Right cardiac atrium (tissue), 5 donors: ENCODE data around the gene TTLL11. TPM values are rescaled to one million over a fixed set of nuclear protein-coding genes. Genes with fewer than 3 reads are reported as not detected.

ENCODE experiments used
- ATAC-seq, 2 donors: fragments of 200-7000 bp; cut with Tn5 transposase; one replicate each; pipeline versions ENCODE4 v1.8.0 to v1.9.1; 2020; ENCODE audit warnings: moderate library complexity in 2 of 2, mild to moderate bottlenecking in 1 of 2
- DNase-seq, 3 donors: peaks; one replicate each; pipeline ENCODE4 v3.0.0-alpha.2; 2020
- H3K27ac ChIP-seq: one replicate; pipeline ENCODE4 v1.5.1; 2013; ENCODE audit warnings: mild to moderate bottlenecking, low read length, control low read depth, moderate library complexity
- H3K27me3 ChIP-seq: one replicate; pipeline ENCODE4 v1.6.1; 2013; ENCODE audit not compliant: control insufficient read depth, insufficient read depth
- H3K4me1 ChIP-seq: one replicate; pipeline ENCODE4 v1.6.1; 2013; ENCODE audit warnings: low read length; ENCODE audit not compliant: control insufficient read depth, insufficient read depth
- H3K4me3 ChIP-seq: one replicate; pipeline ENCODE4 v1.5.1; 2013; ENCODE audit warnings: low read length, control low read depth
- H3K9me3 ChIP-seq: one replicate; pipeline ENCODE4 v1.6.1; 2013; ENCODE audit warnings: low read length; ENCODE audit not compliant: control insufficient read depth
- WGBS: extraction: QIAGEN DNeasy Blood & Tissue Kit; methylation state at CpG from one replicate; pipeline ENCODE4 v1.1.7; 2013; 5-methylcytosine and 5-hydroxymethylcytosine counted together
- intact Hi-C, 4 donors: fragments of 100-400 bp; cut with DNase I; formaldehyde crosslinking; loops; one replicate each; pipeline versions ENCODE4 v1.11.0 to v1.14.0; 2022 to 2023
- polyA plus RNA-seq: library from polyadenylated mRNA; stranded (reverse); fragments of 200-250 nt; gene quantifications from one replicate; pipeline ENCODE4 v1.2.3, GENCODE V29; 2013
- total RNA-seq, 4 donors: library from RNA; stranded (reverse); fragmentation: NEBNext Ultra II Directional; extraction: Animal tissue kit (Norgen Biotek cat#: 25700); gene quantifications; one replicate each; pipeline ENCODE4 v1.2.1, GENCODE V29; 2021
- donor health status: healthy with polysubstance abuse.
- donor health status: DM: no; HTN: yes; CAD: no.
- donor health status: DM: no; HTN: no; CAD: no.
- donor health status: DM: no; HTN: yes; CAD: no; lungs with severe emphysema.
- donor health status: DM: yes; HTN: yes; CAD: no.

TTLL11 gene
- total and polyA plus RNA-seq, 5 donors = 3.4 to 8.6 (median 5.7) TPM

DNA sequence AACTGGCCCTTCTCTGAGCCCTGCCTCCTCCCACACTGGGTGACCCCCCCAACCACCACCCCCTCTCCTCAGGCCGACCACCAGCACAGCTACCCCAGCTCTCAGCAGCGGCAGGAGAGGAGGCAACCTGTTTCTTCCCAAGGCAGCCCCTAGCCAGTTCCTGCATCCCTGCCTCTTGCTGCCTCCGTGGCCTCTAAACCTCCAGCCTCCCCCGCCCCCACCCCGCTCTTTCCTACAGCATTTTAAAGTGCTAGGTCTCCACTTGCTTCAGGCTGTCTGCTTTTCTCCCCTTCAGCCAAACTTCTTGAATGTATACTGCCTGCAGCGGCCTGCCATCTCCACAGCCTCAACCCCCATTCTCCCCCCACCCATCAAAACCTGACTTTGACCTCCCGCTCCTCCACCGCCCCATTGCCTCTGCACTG, 306.1 kb downstream of the TTLL11 start:
- no peak overlapping the region for H3K4me3 ChIP-seq
- no peak overlapping the region for H3K27ac ChIP-seq
- 87% methylated on average over 8 of the region's 8 CpGs for WGBS
- H3K4me1 ChIP-seq = no peaks in the 10 kb centered on the region
- no peaks in the 10 kb centered on the region for H3K27me3 ChIP-seq
- no peak for ATAC-seq
- DNase-seq = no peak
- intact Hi-C loops = no loop called here
- H3K9me3 ChIP-seq = no peaks in the 10 kb centered on the region

GRCh38 chr9:121786543-121786948, 306.6 kb downstream of the TTLL11 start:
- no peaks in the 10 kb centered on the region for H3K27me3 ChIP-seq
- 87% methylated on average over 5 of the region's 5 CpGs for WGBS
- H3K27ac ChIP-seq = no peak overlapping the region
- no peak for DNase-seq
- no peaks in the 10 kb centered on the region for H3K4me1 ChIP-seq
- H3K9me3 ChIP-seq = no peaks in the 10 kb centered on the region
- intact Hi-C loops = no loop called here
- no peak for ATAC-seq
- no peak overlapping the region for H3K4me3 ChIP-seq

DNA sequence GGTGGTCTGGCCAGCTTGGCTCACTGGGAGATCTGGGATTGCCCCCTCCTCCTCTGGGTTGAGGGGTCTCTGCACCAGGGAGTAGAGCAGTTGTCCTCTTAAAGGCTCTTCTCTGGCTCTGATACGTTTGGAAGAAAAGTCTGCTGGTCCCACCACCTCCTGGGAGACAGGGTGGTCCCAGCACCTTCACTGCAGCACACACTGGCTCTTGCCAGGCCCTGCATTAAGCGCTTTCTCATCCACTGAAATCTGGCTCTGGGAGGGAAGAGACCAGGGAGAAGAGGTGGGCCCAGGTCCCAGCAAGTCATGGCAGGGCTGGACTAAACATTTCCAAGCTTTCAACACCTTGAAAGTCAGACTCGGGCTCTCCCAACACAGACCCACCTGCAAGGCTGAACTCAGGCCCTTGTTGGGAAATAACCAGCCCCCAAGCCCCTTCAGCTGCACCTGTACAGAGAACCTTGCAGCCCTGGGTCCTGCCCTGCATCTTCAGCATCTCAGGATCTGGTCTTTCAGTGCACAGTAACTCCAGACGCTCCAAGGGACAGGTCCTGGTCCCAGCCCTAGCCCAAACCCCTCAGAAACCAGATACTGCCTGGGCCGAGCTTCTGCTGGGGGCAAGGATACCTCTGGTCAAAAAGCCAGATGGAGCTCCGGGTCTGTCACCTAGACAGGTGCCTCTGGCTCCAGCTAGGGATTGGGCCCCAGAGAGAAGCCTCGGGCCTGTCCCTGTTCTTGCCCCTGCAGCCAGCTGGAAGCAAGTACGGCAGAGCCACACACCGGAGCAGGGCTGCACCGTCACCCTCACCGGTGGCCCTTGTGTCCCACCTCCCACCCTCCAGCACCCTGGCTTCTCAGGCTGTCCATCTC, 307.2 kb downstream of the TTLL11 start:
- Histone ChIP-seq H3K4me3 (no peak overlapping the region), H3K4me1 (no peaks in the 10 kb centered on the region), H3K27me3 (no peaks in the 10 kb centered on the region), H3K27ac (no peak overlapping the region), H3K9me3 (no peaks in the 10 kb centered on the region)
- DNase-seq = no peak
- intact Hi-C loops = no loop called here
- 84% methylated on average over 11 of the region's 11 CpGs for whole genome bisulfite sequencing
- ATAC-seq = peak; percentile 19 to 25

- Histone ChIP-seq H3K9me3 (no peaks in the 10 kb centered on the region), H3K4me1 (peaks cover 2% of the 10 kb centered on the region), H3K27me3 (no peaks in the 10 kb centered on the region), H3K27ac (no peak overlapping the region), H3K4me3 (no peak overlapping the region)
- 79% methylated on average over 17 of the region's 17 CpGs for WGBS
- intact Hi-C loops = no loop called here
- DNase-seq (peak in 2 of 3 donors; percentile 33 to 50), ATAC-seq (no peak)
Observed at GRCh38 chr9:121784731-121785411, 308.2 kb downstream of the TTLL11 start.

- Histone ChIP-seq H3K4me1 (peaks cover 2% of the 10 kb centered on the region), H3K9me3 (no peaks in the 10 kb centered on the region), H3K4me3 (no peak overlapping the region), H3K27me3 (no peaks in the 10 kb centered on the region), H3K27ac (no peak overlapping the region)
- DNase-seq (peak in 2 of 3 donors; percentile 9 to 40), ATAC-seq (peak in 1 of 2 donors; percentile 9)
- intact Hi-C loops = no loop called here
- 81% methylated on average over 26 of the region's 26 CpGs for WGBS
Observed at GRCh38 chr9:121783521-121784507, 309.3 kb downstream of the TTLL11 start.

DNA sequence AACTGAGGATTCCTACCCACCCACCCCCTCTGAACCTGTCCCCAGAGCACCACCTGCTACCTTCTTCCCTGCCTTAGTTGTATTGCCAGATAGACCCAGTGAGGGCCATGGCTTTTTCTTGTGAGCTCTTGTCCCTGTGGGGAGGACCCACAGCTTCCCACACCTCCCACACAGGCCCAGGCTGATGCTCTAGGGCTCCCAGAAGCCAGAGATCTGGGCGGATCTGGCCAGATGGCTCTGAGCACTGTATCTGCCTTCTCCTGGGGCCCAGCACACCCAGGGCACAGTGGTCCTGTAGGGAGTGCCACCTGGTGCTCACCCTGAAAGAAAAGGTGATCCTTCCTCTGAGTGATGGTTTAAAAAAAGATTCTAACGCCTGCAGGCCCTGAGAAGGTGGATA, 310.0 kb downstream of the TTLL11 start:
- no peak for ATAC-seq
- Histone ChIP-seq H3K4me3 (no peak overlapping the region), H3K9me3 (no peaks in the 10 kb centered on the region), H3K27me3 (no peaks in the 10 kb centered on the region), H3K27ac (no peak overlapping the region), H3K4me1 (peaks cover 2% of the 10 kb centered on the region)
- 87% methylated on average over 2 of the region's 2 CpGs for WGBS
- DNase-seq = no peak
- intact Hi-C loops = no loop called here

- peaks cover 2% of the 10 kb centered on the region for H3K4me1 ChIP-seq
- WGBS = 86% methylated on average over 17 of the region's 17 CpGs
- ATAC-seq = no peak
- intact Hi-C loops = no loop called here
- no peak overlapping the region for H3K27ac ChIP-seq
- no peak overlapping the region for H3K4me3 ChIP-seq
- no peaks in the 10 kb centered on the region for H3K9me3 ChIP-seq
- H3K27me3 ChIP-seq = no peaks in the 10 kb centered on the region
- no peak for DNase-seq
Observed at GRCh38 chr9:121782514-121783110, 310.5 kb downstream of the TTLL11 start.

DNA sequence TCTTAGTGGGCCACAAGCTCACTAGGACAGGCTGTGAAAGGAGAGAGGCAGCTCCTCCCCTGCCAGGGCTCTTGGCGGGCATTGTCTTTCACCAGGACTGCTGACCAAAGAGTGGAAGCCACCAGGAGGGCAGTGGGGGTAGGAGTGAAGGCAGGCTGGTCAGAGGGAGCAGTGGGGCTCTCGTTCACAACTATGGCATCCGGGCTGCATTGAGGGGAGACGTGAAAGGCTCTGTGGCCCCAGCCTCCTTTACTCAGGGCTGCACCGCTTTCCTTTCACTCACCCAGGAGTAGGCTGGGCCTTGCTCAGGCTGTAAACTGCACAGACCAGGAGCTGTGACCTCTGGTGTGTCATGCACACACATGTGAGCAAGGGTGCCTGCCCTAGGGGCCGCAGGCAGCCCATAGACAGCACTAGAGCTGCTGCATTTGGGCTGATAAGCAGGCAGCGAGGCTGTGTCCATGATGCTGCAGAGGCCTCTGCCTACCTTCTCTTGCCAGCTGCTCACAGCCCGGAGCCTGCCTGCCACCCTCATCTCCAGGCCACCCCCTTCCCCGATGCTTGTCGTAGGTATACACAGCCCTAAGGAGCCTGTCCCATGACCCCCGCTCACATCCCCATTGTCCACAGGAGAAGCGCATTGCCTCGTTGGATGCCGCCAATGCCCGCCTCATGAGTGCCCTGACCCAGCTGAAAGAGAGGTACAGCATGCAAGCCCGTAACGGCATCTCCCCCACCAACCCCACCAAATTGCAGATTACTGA, 311.2 kb downstream of the TTLL11 start:
- WGBS = 96% methylated on average over 17 of the region's 17 CpGs
- DNase-seq (peak in 1 of 3 donors; percentile 7), ATAC-seq (no peak)
- no peak overlapping the region for H3K27ac ChIP-seq
- no peaks in the 10 kb centered on the region for H3K9me3 ChIP-seq
- H3K4me1 ChIP-seq = peaks cover 2% of the 10 kb centered on the region
- H3K4me3 ChIP-seq = no peak overlapping the region
- intact Hi-C loops = no loop called here
- no peaks in the 10 kb centered on the region for H3K27me3 ChIP-seq

DNA sequence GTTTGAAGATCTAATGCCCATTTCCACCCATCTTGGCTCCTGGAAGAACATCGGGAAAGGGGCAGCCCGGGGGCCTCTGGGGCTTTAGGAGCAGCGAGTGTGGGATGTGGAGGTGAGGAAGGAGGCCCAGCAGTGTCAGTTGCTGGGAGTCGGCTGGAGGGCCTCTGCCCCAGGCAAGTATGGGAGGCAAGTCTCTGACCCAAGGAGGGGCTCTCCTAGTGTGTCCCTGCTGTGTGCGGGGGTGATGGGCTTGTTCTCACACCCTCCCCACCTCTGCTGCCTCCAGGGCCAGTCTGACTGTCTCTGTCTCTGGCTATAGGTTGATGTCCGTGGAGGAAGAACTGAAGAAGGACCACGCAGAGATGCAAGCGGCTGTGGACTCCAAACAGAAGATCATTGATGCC, 312.0 kb downstream of the TTLL11 start:
- 87% methylated on average over 8 of the region's 8 CpGs for WGBS
- Histone ChIP-seq H3K4me3 (no peak overlapping the region), H3K27ac (no peak overlapping the region), H3K4me1 (peaks cover 2% of the 10 kb centered on the region), H3K9me3 (no peaks in the 10 kb centered on the region), H3K27me3 (no peaks in the 10 kb centered on the region)
- intact Hi-C loops = no loop called here
- peak in 1 of 3 donors; percentile 13 for DNase-seq
- ATAC-seq = no peak
